ENCODE results near the gene CAMKMT.

The CAMKMT gene

GRCh38 chr2:44769349-44770011 is 407.7 kb downstream of the CAMKMT start:
- Histone ChIP-seq H3K4me3 (no peak overlapping the region), H3K27ac (no peak overlapping the region)
- no peak for DNase-seq (ENCODE audit: low spot score)
- no peak for TF ChIP-seq CTCF (IDR thresholded peaks at IDR 0.05)

GRCh38 chr2:44770221-44771195 is 408.8 kb downstream of the CAMKMT start:
- no peak for TF ChIP-seq CTCF (IDR thresholded peaks at IDR 0.05)
- Histone ChIP-seq H3K4me3 (no peak overlapping the region), H3K27ac (no peak overlapping the region)
- no peak for DNase-seq (ENCODE audit: low spot score)

- no peak for TF ChIP-seq CTCF (IDR thresholded peaks at IDR 0.05)
- no peak overlapping the region for H3K4me3 ChIP-seq
- H3K27ac ChIP-seq, result no peak overlapping the region
- no peak for DNase-seq (ENCODE audit: low spot score)
These were observed 409.8 kb downstream of the CAMKMT start for GRCh38 chr2:44771522-44771921.

- no peak for DNase-seq (ENCODE audit: low spot score)
- no peak overlapping the region for H3K27ac ChIP-seq
These were observed 410.4 kb downstream of the CAMKMT start for GRCh38 chr2:44772131-44772530.

GRCh38 chr2:44772669-44773378 is 411.1 kb downstream of the CAMKMT start:
- TF ChIP-seq CTCF (IDR thresholded peaks at IDR 0.05), result no peak
- Histone ChIP-seq H3K4me3 (no peak overlapping the region), H3K27ac (no peak overlapping the region)
- DNase-seq (ENCODE audit: low spot score), result no peak

More at GRCh38 chr2:44772131-44772530, 410.4 kb downstream of the CAMKMT start:
- TF ChIP-seq CTCF (IDR thresholded peaks at IDR 0.05), result no peak
- H3K4me3 ChIP-seq, result no peak overlapping the region

- Histone ChIP-seq H3K27ac (no peak overlapping the region), H3K4me3 (no peak overlapping the region)
- no peak for TF ChIP-seq CTCF (IDR thresholded peaks at IDR 0.05)
- no peak for DNase-seq (ENCODE audit: low spot score)
These were observed 413.2 kb downstream of the CAMKMT start for GRCh38 chr2:44774826-44775492.
